ENCODE results near the gene CAMK2G. TPM values are rescaled to one million over a fixed set of nuclear protein-coding genes. Genes with fewer than 3 reads are reported as not detected.

Gene CAMK2G
- total RNA-seq, 2 experiments from 2014 or later, result 29.1 to 34.8 TPM

GRCh38 chr10:73838827-73839226 is 35.5 kb downstream of the CAMK2G start:
- no peak for DNase-seq (ENCODE audit: low spot score)
- BruUV-seq (replicated peaks), result no TSS peak
- POLR2A ChIA-PET, result interaction anchor here (0.5 kb wide), 1 partner anchor 201 kb away, joined by 3 read pairs; no protein-coding TSS in a partner anchor
- no peaks in the 10 kb centered on the region for H3K4me1 ChIP-seq (ENCODE audit: insufficient read depth, low read length, poor library complexity, severe bottlenecking)
- no peak overlapping the region for H3K27ac ChIP-seq (ENCODE audit: low read depth, low read length, poor library complexity, severe bottlenecking)
- no peak overlapping the region for H3K4me3 ChIP-seq (ENCODE audit: low read depth, low read length, poor library complexity, severe bottlenecking)
- H2AFZ ChIP-seq (ENCODE audit: low read length), result no peak overlapping the region
- intact Hi-C loops (cut with micrococcal nuclease; ENCODE audit: unreplicated experiment), result no loop called here
- H4K20me1 ChIP-seq (ENCODE audit: insufficient read depth, low read length), result no peaks in the 10 kb centered on the region
- TF ChIP-seq EZH2phosphoT487 (IDR thresholded peaks at IDR 0.05; ENCODE audit: borderline replicate concordance, low read depth, low read length) (no peak), CTCF (conservative IDR thresholded peaks at IDR 0.05; ENCODE audit: low read length) (no peak)
- H3K36me3 ChIP-seq (ENCODE audit: insufficient read depth, low read length), result peaks cover 21% of the 10 kb centered on the region; the same call in 1 of the 2 replicates
- CTCF ChIA-PET (ENCODE audit: unreplicated experiment), result no interaction called here
- no peak overlapping the region for H3K4me2 ChIP-seq (ENCODE audit: low read length)
- no peaks in the 10 kb centered on the region for H3K9me3 ChIP-seq (ENCODE audit: low read length)
- H3K9me2 ChIP-seq (ENCODE audit: insufficient read depth, low read length), result no peaks in the 10 kb centered on the region
- H3K79me2 ChIP-seq (ENCODE audit: insufficient read depth, low read depth, low read length), result no peaks in the 10 kb centered on the region

GRCh38 chr10:73838008-73838567 is 36.3 kb downstream of the CAMK2G start:
- H3K4me2 ChIP-seq (ENCODE audit: low read length), result no peak overlapping the region
- H3K36me3 ChIP-seq (ENCODE audit: insufficient read depth, low read length), result peaks cover 21% of the 10 kb centered on the region; the same call in 1 of the 2 replicates
- no peaks in the 10 kb centered on the region for H3K9me2 ChIP-seq (ENCODE audit: insufficient read depth, low read length)
- H3K4me3 ChIP-seq (ENCODE audit: low read depth, low read length, poor library complexity, severe bottlenecking), result no peak overlapping the region
- no peaks in the 10 kb centered on the region for H3K9me3 ChIP-seq (ENCODE audit: low read length)
- CTCF ChIA-PET (ENCODE audit: unreplicated experiment), result interaction anchor here (0.6 kb wide), 2 partner anchors 374 to 867 kb away, joined by 3 read pairs; no protein-coding TSS in a partner anchor
- no peak overlapping the region for H2AFZ ChIP-seq (ENCODE audit: low read length)
- no peak for DNase-seq (ENCODE audit: low spot score)
- no TSS peak for BruUV-seq (replicated peaks)
- no peak overlapping the region for H3K27ac ChIP-seq (ENCODE audit: low read depth, low read length, poor library complexity, severe bottlenecking)
- intact Hi-C loops (cut with micrococcal nuclease; ENCODE audit: unreplicated experiment), result no loop called here
- H4K20me1 ChIP-seq (ENCODE audit: insufficient read depth, low read length), result no peaks in the 10 kb centered on the region
- H3K79me2 ChIP-seq (ENCODE audit: insufficient read depth, low read depth, low read length), result no peaks in the 10 kb centered on the region
- TF ChIP-seq EZH2phosphoT487 (IDR thresholded peaks at IDR 0.05; ENCODE audit: borderline replicate concordance, low read depth, low read length) (no peak), CTCF (conservative IDR thresholded peaks at IDR 0.05; ENCODE audit: low read length) (no peak)
- peaks cover 3% of the 10 kb centered on the region for H3K4me1 ChIP-seq (ENCODE audit: insufficient read depth, low read length, poor library complexity, severe bottlenecking)
- POLR2A ChIA-PET, result no interaction called here

GRCh38 chr10:73837072-73837471 is 37.3 kb downstream of the CAMK2G start:
- peaks cover 3% of the 10 kb centered on the region for H3K4me1 ChIP-seq (ENCODE audit: insufficient read depth, low read length, poor library complexity, severe bottlenecking)
- BruUV-seq (replicated peaks), result no TSS peak
- no peak for DNase-seq (ENCODE audit: low spot score)
- no peaks in the 10 kb centered on the region for H3K79me2 ChIP-seq (ENCODE audit: insufficient read depth, low read depth, low read length)
- CTCF ChIA-PET (ENCODE audit: unreplicated experiment), result interaction anchor here (0.6 kb wide), 1 partner anchor 64 kb away, joined by 3 read pairs; no protein-coding TSS in a partner anchor
- H3K27ac ChIP-seq (ENCODE audit: low read depth, low read length, poor library complexity, severe bottlenecking), result no peak overlapping the region
- POLR2A ChIA-PET, result interaction anchor here (0.6 to 0.8 kb wide), 3 partner anchors 42 to 127 kb away, joined by 3 read pairs; no protein-coding TSS in a partner anchor
- H3K9me3 ChIP-seq (ENCODE audit: low read length), result no peaks in the 10 kb centered on the region
- H3K4me3 ChIP-seq (ENCODE audit: low read depth, low read length, poor library complexity, severe bottlenecking), result no peak overlapping the region
- intact Hi-C loops (cut with micrococcal nuclease; ENCODE audit: unreplicated experiment), result no loop called here
- H4K20me1 ChIP-seq (ENCODE audit: insufficient read depth, low read length), result no peaks in the 10 kb centered on the region
- peaks cover 18% of the 10 kb centered on the region; the same call in 1 of the 2 replicates for H3K36me3 ChIP-seq (ENCODE audit: insufficient read depth, low read length)
- no peaks in the 10 kb centered on the region for H3K9me2 ChIP-seq (ENCODE audit: insufficient read depth, low read length)
- no peak overlapping the region for H2AFZ ChIP-seq (ENCODE audit: low read length)
- H3K4me2 ChIP-seq (ENCODE audit: low read length), result no peak overlapping the region
- no peak for TF ChIP-seq EZH2phosphoT487 (IDR thresholded peaks at IDR 0.05; ENCODE audit: borderline replicate concordance, low read depth, low read length)
- TF ChIP-seq CTCF (conservative IDR thresholded peaks at IDR 0.05; ENCODE audit: low read length), result no peak
